ENCODE data around the gene SLCO2A1.

Gene SLCO2A1

DNA sequence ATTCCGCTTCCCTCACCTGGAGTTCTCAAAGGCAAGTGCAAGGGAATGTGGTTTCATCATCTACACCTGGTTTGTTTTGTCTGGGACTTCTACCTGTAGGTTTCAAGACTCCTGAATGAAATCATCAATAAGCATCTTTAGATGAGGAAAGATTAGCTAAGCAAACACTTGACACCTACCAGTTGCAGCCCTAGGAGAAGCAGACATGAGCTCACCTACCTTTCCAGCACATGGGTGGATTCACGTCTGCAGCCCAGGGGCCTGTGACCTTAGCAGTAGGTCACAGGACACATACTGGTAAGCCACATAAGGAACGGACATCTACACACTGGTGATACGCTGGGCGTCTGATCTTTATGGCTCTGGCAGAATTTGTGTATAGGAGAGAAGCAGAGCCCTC lies 26.7 kb downstream of the SLCO2A1 start:
- no peak for DNase-seq
- Histone ChIP-seq H3K36me3 (ENCODE audit: control insufficient read depth, insufficient read depth, low read length) (no peaks in the 10 kb centered on the region), H3K9me3 (ENCODE audit: control insufficient read depth, low read length) (no peaks in the 10 kb centered on the region), H3K4me1 (ENCODE audit: control insufficient read depth, insufficient read depth, low read length, poor library complexity, severe bottlenecking) (no peaks in the 10 kb centered on the region), H3K27ac (ENCODE audit: insufficient read depth, low read length, poor library complexity, severe bottlenecking) (no peak overlapping the region), H3K27me3 (replicated peaks; ENCODE audit: control insufficient read depth, insufficient read depth, low read length, poor library complexity, severe bottlenecking) (peaks cover 4% of the 10 kb centered on the region), H3K4me3 (ENCODE audit: insufficient read depth, low read depth, low read length, poor library complexity, severe bottlenecking) (no peak overlapping the region)

DNA sequence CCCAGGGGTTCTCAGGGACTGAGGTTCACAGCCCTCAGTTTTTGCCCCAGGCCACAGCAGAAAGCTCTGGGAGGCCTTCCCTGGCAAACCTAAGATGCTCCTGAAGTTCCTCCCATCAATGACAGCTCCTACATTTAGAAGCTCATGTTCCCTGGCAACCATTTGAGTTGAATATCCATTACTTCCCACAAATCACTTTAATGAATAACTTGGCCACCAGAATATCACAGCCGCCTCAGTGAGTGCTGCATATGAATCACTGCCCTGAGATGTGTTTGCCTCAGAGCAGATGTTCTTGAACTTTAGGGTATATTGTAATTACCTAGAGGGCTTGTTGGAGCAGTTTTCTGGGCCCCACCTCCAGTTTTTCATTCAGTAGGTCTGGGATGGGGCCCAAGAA lies 27.4 kb downstream of the SLCO2A1 start:
- Histone ChIP-seq H3K27me3 (replicated peaks; ENCODE audit: control insufficient read depth, insufficient read depth, low read length, poor library complexity, severe bottlenecking) (peaks cover 4% of the 10 kb centered on the region), H3K4me3 (ENCODE audit: insufficient read depth, low read depth, low read length, poor library complexity, severe bottlenecking) (no peak overlapping the region), H3K27ac (ENCODE audit: insufficient read depth, low read length, poor library complexity, severe bottlenecking) (no peak overlapping the region), H3K9me3 (ENCODE audit: control insufficient read depth, low read length) (no peaks in the 10 kb centered on the region), H3K4me1 (ENCODE audit: control insufficient read depth, insufficient read depth, low read length, poor library complexity, severe bottlenecking) (no peaks in the 10 kb centered on the region), H3K36me3 (ENCODE audit: control insufficient read depth, insufficient read depth, low read length) (no peaks in the 10 kb centered on the region)
- DNase-seq = no peak

DNA sequence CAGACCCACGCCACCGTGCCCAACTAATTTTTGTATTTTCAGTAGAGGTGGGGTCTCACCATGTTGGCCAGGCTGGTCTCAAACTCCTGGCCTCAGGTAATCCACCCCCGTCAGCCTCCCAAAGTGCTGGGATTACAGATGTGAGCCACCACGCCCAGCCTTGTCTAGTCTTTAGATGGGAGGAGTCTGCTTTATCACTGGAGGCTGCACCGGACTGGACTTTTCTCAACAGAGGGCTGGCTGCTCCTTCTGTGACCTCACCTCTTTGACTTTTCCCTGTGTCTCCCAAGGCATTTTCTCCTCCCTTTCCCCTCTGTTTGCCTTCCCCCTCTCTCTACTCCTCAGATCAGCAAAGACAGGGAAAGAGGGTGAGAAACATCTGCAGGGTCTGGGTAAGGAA lies 28.5 kb downstream of the SLCO2A1 start:
- DNase-seq = no peak
- Histone ChIP-seq H3K36me3 (ENCODE audit: control insufficient read depth, insufficient read depth, low read length) (no peaks in the 10 kb centered on the region), H3K4me3 (ENCODE audit: insufficient read depth, low read depth, low read length, poor library complexity, severe bottlenecking) (no peak overlapping the region), H3K4me1 (ENCODE audit: control insufficient read depth, insufficient read depth, low read length, poor library complexity, severe bottlenecking) (no peaks in the 10 kb centered on the region), H3K9me3 (ENCODE audit: control insufficient read depth, low read length) (no peaks in the 10 kb centered on the region), H3K27me3 (replicated peaks; ENCODE audit: control insufficient read depth, insufficient read depth, low read length, poor library complexity, severe bottlenecking) (peaks cover 4% of the 10 kb centered on the region), H3K27ac (ENCODE audit: insufficient read depth, low read length, poor library complexity, severe bottlenecking) (no peak overlapping the region)

DNA sequence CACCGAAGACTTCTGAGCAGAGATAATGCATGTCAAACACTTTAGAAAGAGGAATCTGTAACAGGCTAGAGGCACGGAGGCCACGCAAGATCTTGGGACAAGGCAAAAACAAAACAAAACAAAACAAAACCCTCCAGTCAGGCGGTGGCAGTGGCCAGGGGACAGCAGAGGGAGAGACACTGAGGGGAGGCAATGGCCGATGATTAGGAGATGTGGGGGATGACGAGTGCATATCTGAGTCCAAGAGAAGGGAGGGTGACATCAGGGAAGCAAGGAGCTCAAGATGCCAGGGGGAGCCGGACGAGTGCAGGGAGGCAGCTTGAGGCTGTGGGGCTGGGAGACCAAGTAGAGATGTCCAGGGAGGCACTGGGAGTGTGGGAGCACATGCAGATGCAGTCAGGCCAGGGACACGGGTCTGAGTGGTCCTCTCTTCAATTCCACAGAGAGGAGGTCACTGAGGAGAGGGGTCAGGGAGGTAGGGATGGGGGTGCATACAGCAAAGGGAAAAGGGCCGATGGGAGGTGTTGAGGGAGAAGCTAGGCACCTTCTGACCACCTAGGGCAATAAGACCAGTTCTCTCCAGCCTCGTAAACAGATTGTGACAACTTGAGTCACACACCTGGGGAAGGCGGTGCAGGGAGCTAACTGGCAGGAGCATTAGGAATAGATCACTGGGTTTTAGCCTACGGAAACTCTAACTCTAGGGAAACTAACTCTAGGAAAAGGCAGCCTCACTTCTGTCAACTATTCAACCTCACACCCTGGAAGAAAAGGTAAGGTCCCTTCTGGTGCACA lies 29.6 kb downstream of the SLCO2A1 start:
- Histone ChIP-seq H3K27ac (ENCODE audit: insufficient read depth, low read length, poor library complexity, severe bottlenecking) (no peak overlapping the region), H3K36me3 (ENCODE audit: control insufficient read depth, insufficient read depth, low read length) (no peaks in the 10 kb centered on the region), H3K4me1 (ENCODE audit: control insufficient read depth, insufficient read depth, low read length, poor library complexity, severe bottlenecking) (no peaks in the 10 kb centered on the region), H3K9me3 (ENCODE audit: control insufficient read depth, low read length) (no peaks in the 10 kb centered on the region), H3K27me3 (replicated peaks; ENCODE audit: control insufficient read depth, insufficient read depth, low read length, poor library complexity, severe bottlenecking) (peaks cover 4% of the 10 kb centered on the region), H3K4me3 (ENCODE audit: insufficient read depth, low read depth, low read length, poor library complexity, severe bottlenecking) (no peak overlapping the region)
- DNase-seq = no peak

DNA sequence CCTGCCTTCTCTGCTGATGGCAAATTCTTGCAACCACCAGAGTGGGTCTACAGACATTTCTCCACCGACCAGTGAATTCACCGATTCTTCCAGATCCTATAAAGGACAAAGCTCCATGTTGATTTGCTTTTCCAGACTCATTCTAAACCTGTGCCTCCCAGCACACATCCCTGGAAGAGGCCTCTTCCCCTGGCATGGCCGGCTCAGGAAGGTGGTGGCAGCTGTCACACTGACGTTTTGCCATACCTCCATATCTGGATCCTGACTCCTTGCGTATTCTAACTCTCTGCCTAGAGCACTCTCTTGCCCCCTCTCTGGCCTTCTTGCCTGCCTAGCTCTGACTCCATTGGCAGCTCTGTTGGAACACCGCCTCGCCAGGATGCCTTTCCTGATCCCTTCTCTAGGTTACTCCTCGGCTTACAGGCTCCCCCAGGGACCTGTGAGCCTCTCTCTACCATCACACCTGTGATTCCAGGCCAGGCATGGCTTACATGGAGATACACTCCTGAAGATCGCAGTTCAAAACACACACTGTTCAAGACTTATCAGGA lies 31.0 kb downstream of the SLCO2A1 start:
- Histone ChIP-seq H3K27ac (ENCODE audit: insufficient read depth, low read length, poor library complexity, severe bottlenecking) (no peak overlapping the region), H3K4me3 (ENCODE audit: insufficient read depth, low read depth, low read length, poor library complexity, severe bottlenecking) (no peak overlapping the region), H3K36me3 (ENCODE audit: control insufficient read depth, insufficient read depth, low read length) (no peaks in the 10 kb centered on the region), H3K4me1 (ENCODE audit: control insufficient read depth, insufficient read depth, low read length, poor library complexity, severe bottlenecking) (no peaks in the 10 kb centered on the region), H3K9me3 (ENCODE audit: control insufficient read depth, low read length) (no peaks in the 10 kb centered on the region), H3K27me3 (replicated peaks; ENCODE audit: control insufficient read depth, insufficient read depth, low read length, poor library complexity, severe bottlenecking) (peaks cover under 1% of the 10 kb centered on the region)
- DNase-seq = no peak

DNA sequence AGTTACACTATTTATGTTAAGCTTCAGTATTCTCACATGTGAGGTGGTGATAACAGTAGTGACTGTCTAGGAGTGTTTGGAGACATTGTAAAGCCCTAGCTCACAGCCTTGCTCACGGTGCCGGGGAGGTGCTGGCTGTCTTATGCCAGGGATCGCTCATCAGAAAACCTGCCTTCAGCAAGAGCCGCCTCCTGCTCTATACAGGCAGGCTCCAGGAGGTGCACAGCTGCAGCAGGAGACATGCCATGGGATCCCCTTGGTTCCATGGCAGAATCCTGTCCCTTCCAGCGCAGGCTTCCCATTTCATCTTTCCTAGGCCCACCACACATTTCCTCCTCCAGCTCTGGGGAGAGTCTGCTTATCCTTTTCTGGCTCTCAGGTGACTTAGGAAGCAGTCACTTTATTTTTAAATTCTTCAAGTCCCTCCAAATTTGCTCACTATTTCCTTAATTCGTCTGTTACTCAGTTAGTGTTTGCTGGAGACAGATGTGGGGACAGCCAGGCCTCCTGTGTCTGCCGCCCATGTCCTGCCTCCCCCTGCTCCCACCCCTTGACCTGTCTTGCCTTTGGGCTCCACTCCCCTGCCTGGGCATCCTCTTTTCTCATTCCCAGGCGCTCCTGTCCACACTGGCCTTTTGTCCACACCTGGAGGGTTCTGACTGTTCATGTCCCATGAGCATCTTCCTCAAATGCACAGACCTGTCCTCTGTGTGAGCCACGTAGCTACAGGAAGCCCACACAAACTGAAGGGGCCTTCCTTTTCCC lies 31.7 kb downstream of the SLCO2A1 start:
- Histone ChIP-seq H3K9me3 (ENCODE audit: control insufficient read depth, low read length) (no peaks in the 10 kb centered on the region), H3K27ac (ENCODE audit: insufficient read depth, low read length, poor library complexity, severe bottlenecking) (no peak overlapping the region), H3K36me3 (ENCODE audit: control insufficient read depth, insufficient read depth, low read length) (no peaks in the 10 kb centered on the region), H3K4me1 (ENCODE audit: control insufficient read depth, insufficient read depth, low read length, poor library complexity, severe bottlenecking) (no peaks in the 10 kb centered on the region), H3K4me3 (ENCODE audit: insufficient read depth, low read depth, low read length, poor library complexity, severe bottlenecking) (no peak overlapping the region), H3K27me3 (replicated peaks; ENCODE audit: control insufficient read depth, insufficient read depth, low read length, poor library complexity, severe bottlenecking) (no peaks in the 10 kb centered on the region)
- no peak for DNase-seq

DNA sequence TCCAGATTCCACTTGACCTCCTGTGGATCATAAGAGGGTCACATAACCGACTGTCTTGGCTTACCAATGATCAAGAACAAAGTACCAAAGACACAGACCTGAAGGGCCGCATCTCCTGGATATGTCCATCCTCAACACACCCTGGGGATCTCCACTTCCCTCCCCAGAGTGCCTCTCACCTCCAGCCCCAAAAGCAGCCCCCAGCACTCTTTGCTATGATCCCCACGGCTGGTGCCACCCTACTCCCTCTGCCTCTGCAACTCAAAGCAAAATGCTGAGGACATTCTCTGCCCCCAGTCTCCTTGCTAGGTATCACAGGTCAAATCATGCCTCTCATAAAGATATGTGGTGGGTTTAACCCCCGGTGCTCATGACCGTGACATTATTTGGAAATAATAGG lies 32.7 kb downstream of the SLCO2A1 start:
- no peaks in the 10 kb centered on the region for H3K36me3 ChIP-seq (ENCODE audit: control insufficient read depth, insufficient read depth, low read length)
- H3K9me3 ChIP-seq (ENCODE audit: control insufficient read depth, low read length) = no peaks in the 10 kb centered on the region
- no peak overlapping the region for H3K27ac ChIP-seq (ENCODE audit: insufficient read depth, low read length, poor library complexity, severe bottlenecking)
- H3K4me1 ChIP-seq (ENCODE audit: control insufficient read depth, insufficient read depth, low read length, poor library complexity, severe bottlenecking) = no peaks in the 10 kb centered on the region
- no peak overlapping the region for H3K4me3 ChIP-seq (ENCODE audit: insufficient read depth, low read depth, low read length, poor library complexity, severe bottlenecking)
- no peak for DNase-seq
- H3K27me3 ChIP-seq (replicated peaks; ENCODE audit: control insufficient read depth, insufficient read depth, low read length, poor library complexity, severe bottlenecking) = no peaks in the 10 kb centered on the region

DNA sequence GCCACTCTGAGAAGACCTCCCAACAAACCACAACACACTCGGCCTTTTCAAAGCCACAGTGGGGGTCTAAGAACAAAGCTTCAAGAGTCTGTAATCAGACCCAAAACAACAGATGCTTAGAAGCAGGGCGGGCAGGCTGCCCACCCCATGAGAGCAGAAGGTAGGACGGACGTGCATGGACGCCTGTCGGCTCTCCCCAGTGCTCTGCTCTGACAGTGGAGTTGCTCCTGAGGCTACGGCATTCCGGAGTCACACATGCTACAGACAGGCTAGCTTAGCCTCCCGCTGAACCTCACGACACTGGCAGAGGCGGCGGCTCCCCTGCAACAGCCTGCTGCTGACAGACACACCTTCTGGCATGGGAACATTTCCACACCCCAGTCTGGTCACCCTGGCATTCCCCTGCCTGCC lies 33.5 kb downstream of the SLCO2A1 start:
- H3K27me3 ChIP-seq (replicated peaks; ENCODE audit: control insufficient read depth, insufficient read depth, low read length, poor library complexity, severe bottlenecking) = no peaks in the 10 kb centered on the region

DNA sequence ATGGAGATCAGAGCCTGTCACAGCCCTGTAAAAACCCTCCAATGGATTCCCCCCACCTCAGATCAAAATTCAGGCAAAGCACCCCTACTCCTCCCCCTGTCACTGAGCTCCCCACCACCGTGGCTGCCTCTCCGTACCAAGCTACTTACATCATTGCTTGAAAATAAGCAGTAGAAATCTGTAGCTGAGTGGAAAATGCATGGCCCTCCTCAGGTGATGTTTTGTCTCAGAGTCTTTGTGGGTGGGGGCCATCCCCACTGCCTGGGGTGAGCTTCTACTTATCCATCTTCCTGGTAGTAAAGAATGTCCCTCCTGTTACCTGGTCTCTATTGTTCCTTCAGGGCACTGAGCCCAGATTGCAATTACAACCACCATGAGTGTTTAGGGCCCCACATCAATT lies 34.5 kb downstream of the SLCO2A1 start:
- no peak overlapping the region for H3K27ac ChIP-seq (ENCODE audit: insufficient read depth, low read length, poor library complexity, severe bottlenecking)
- DNase-seq = no peak
- H3K4me1 ChIP-seq (ENCODE audit: control insufficient read depth, insufficient read depth, low read length, poor library complexity, severe bottlenecking) = no peaks in the 10 kb centered on the region
- H3K36me3 ChIP-seq (ENCODE audit: control insufficient read depth, insufficient read depth, low read length) = no peaks in the 10 kb centered on the region
- H3K4me3 ChIP-seq (ENCODE audit: insufficient read depth, low read depth, low read length, poor library complexity, severe bottlenecking) = no peak overlapping the region
- H3K9me3 ChIP-seq (ENCODE audit: control insufficient read depth, low read length) = no peaks in the 10 kb centered on the region
- H3K27me3 ChIP-seq (replicated peaks; ENCODE audit: control insufficient read depth, insufficient read depth, low read length, poor library complexity, severe bottlenecking) = no peaks in the 10 kb centered on the region

More for the DNA sequence above, 33.5 kb downstream of the SLCO2A1 start:
- Histone ChIP-seq H3K9me3 (ENCODE audit: control insufficient read depth, low read length) (no peaks in the 10 kb centered on the region), H3K36me3 (ENCODE audit: control insufficient read depth, insufficient read depth, low read length) (no peaks in the 10 kb centered on the region), H3K4me1 (ENCODE audit: control insufficient read depth, insufficient read depth, low read length, poor library complexity, severe bottlenecking) (no peaks in the 10 kb centered on the region), H3K4me3 (ENCODE audit: insufficient read depth, low read depth, low read length, poor library complexity, severe bottlenecking) (no peak overlapping the region), H3K27ac (ENCODE audit: insufficient read depth, low read length, poor library complexity, severe bottlenecking) (no peak overlapping the region)
- no peak for DNase-seq

Data from effector memory CD4-positive, alpha-beta T cell (primary cell).